Activated CD8-positive, alpha-beta T cell treated with anti-CD3 and anti-CD28 coated beads for 36 hours (primary cell): ENCODE results near the gene AJUBA. TPM values are rescaled to one million over a fixed set of nuclear protein-coding genes. Genes with fewer than 3 reads are reported as not detected.

Experiments
- ATAC-seq: fragments of 200-7000 bp; cut with Tn5 transposase; one replicate; pipeline ENCODE4 v1.10.0; 2021; ENCODE audit warnings: mild to moderate bottlenecking, moderate library complexity
- CTCF ChIA-PET: fragments of 350-600 bp; sonication (Branson Sonifier 250); formaldehyde crosslinking; loops from one replicate; lab custom pipeline; 2021; ENCODE audit warnings: antibody characterized with exemption; lab: Charles Lee
- POLR2A ChIA-PET: fragments of 350-600 bp; sonication (Branson Sonifier 250); formaldehyde crosslinking; loops from one replicate; lab custom pipeline; 2021; ENCODE audit warnings: antibody characterized with exemption; lab: Charles Lee
- DNase-seq: peaks from one replicate; pipeline ENCODE4 v3.0.0-alpha.2; 2020
- H3K27ac Mint-ChIP-seq: one replicate; pipeline ENCODE4 v1.8.0; 2021; ENCODE audit warnings: mild to moderate bottlenecking, mixed read lengths
- H3K27me3 Mint-ChIP-seq: one replicate; pipeline ENCODE4 v1.8.0; 2021; ENCODE audit warnings: mixed read lengths
- H3K36me3 Mint-ChIP-seq: one replicate; pipeline ENCODE4 v1.8.0; 2021; ENCODE audit warnings: low read depth, mixed read lengths
- H3K4me1 Mint-ChIP-seq: one replicate; pipeline ENCODE4 v1.8.0; 2021; ENCODE audit warnings: low read depth, mixed read lengths
- H3K4me3 Mint-ChIP-seq: one replicate; pipeline ENCODE4 v1.8.0; 2021; ENCODE audit warnings: mild to moderate bottlenecking, moderate library complexity, mixed read lengths
- H3K9me3 Mint-ChIP-seq: one replicate; pipeline ENCODE4 v1.8.0; 2021; ENCODE audit warnings: mixed read lengths
- intact Hi-C: fragments of 100-400 bp; cut with micrococcal nuclease; formaldehyde crosslinking; loops from one replicate; pipeline ENCODE4 v1.10.0; 2022
- total RNA-seq, 2 experiments: library from RNA; stranded (reverse); gene quantifications; one replicate each; pipeline ENCODE4 v1.2.3, GENCODE V29; 2021
- TF ChIP-seq, protein P1 (sequence below): fragments of 200-600 bp; IDR thresholded peaks from one replicate; pipeline ENCODE4 v1.8.0; 2022; ENCODE audit warnings: antibody characterized with exemption, mild to moderate bottlenecking

Gene AJUBA
- total RNA-seq, 2 experiments from 2014 or later: 2.3 to 2.6 TPM

DNA sequence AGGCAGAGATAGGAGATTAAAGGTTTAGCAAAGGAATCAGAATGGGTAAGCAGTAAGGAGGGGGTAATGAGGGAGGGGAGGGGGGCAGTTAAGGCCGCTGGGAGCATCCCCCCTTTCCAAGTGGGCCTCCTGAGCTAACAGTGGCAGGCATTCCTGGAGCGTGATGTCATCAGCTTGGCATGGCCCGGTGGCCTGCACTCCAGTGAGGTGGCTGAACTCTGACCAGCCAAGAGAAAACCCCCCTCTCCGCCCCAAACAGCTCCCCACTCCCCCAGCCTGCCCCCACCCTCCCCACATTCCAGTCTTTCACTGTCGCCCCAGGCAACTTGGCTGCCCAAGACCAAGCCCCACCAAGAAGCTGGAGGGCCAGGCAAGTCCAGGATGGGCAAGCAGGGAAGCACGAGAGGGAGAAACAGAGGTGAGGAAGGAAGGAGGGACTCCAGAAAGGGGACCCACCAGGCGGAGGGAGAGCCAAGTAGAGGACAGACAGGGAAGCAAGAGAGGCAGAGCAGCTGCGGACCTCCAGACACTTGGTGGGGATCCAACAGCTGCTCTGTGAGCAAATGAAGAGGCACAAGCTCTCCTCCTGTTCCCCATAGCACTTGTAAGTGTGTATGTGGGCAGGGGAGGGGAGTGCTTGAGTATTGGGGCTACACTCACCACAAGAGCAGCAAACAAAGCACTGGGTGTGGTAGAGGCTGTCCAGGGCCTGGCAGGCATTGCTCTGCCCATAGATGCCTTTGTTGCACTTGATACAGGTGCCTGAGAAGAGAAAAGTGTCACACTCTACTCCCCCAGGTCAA, 4.5 kb downstream of the AJUBA start:
- ChIA-PET POLR2A (interaction anchor here (1.0 to 1.6 kb wide), 3 partner anchors 10 to 80 kb away, joined by 3 to 4 read pairs (median 3); no protein-coding TSS in a partner anchor), CTCF (interaction anchor here (0.5 to 12.5 kb wide), 10 partner anchors 9 to 99 kb away, joined by 3 to 201 read pairs (median 4); partner anchors contain the start of genes CDH24 and HAUS4)
- Mint-ChIP-seq H3K4me3 (no peak overlapping the region), H3K27ac (no peak overlapping the region), H3K9me3 (no peaks in the 10 kb centered on the region), H3K36me3 (no peaks in the 10 kb centered on the region), H3K27me3 (no peaks in the 10 kb centered on the region), H3K4me1 (peaks cover 10% of the 10 kb centered on the region)
- intact Hi-C loops: no loop called here
- DNase-seq (no peak), ATAC-seq (no peak)
- TF ChIP-seq, protein P1, sequence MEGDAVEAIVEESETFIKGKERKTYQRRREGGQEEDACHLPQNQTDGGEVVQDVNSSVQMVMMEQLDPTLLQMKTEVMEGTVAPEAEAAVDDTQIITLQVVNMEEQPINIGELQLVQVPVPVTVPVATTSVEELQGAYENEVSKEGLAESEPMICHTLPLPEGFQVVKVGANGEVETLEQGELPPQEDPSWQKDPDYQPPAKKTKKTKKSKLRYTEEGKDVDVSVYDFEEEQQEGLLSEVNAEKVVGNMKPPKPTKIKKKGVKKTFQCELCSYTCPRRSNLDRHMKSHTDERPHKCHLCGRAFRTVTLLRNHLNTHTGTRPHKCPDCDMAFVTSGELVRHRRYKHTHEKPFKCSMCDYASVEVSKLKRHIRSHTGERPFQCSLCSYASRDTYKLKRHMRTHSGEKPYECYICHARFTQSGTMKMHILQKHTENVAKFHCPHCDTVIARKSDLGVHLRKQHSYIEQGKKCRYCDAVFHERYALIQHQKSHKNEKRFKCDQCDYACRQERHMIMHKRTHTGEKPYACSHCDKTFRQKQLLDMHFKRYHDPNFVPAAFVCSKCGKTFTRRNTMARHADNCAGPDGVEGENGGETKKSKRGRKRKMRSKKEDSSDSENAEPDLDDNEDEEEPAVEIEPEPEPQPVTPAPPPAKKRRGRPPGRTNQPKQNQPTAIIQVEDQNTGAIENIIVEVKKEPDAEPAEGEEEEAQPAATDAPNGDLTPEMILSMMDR: no peak

DNA sequence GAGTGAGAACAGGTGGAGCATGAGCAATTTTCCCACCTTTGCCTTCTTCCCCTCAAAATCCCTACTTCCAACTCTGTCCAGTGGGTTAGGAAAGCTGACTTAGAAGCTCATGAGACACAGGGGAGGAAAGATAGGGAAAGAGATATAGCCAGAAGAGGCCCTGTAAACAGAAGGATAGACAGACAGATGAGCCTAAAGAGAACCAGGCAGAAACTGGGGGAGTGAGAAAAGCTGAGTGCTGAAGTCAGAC, 5.0 kb downstream of the AJUBA start:
- no peaks in the 10 kb centered on the region for H3K36me3 Mint-ChIP-seq
- POLR2A ChIA-PET: interaction anchor here (1.6 kb wide), 1 partner anchor 30 kb away, joined by 4 read pairs; no protein-coding TSS in a partner anchor
- H3K4me3 Mint-ChIP-seq: no peak overlapping the region
- no peaks in the 10 kb centered on the region for H3K9me3 Mint-ChIP-seq
- no peaks in the 10 kb centered on the region for H3K27me3 Mint-ChIP-seq
- H3K4me1 Mint-ChIP-seq: peaks cover 10% of the 10 kb centered on the region
- DNase-seq (no peak), ATAC-seq (no peak)
- TF ChIP-seq, protein P1: no peak
- intact Hi-C loops: no loop called here
- CTCF ChIA-PET: interaction anchor here (0.5 to 12.5 kb wide), 10 partner anchors 9 to 99 kb away, joined by 3 to 201 read pairs (median 4); partner anchors contain the start of genes CDH24 and HAUS4
- H3K27ac Mint-ChIP-seq: no peak overlapping the region

DNA sequence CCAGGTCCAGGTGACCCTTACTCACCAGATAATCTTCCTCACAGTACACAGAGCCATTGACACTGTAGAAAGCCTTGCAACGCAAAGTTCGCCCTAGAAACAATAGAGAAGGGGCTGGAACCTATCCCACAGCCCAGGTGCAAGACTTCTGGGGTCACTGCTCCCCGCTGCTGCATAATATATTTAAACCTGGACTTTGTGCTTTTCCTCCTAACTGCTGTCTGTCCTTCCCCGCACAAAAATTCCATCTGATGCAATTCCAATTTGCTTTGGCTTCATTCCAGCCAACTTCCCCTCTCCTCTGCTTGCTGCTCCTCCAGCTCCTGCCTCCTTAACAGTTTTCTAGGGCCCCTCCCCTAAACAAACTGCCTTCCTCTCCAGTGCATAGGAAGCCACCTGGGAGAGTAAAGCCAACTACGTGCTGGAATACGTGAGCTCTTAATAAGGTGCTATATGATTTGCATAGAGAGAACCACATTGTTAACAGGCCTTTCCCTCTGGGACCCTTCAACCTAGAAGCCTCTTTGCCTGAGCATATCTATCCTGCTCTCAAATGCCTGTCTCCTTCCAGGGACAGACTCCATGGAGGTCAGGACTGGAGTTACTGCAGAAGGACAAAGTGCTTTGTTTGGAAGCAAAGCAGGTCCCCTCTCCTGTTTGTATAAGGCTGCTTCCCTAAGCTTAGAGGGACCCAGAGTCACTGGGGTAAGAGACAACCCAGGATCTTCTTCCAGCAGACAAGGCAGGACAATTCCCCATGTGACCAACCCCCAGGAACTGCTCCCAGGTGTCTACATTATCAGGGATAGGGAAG, 5.5 kb downstream of the AJUBA start:
- Mint-ChIP-seq H3K27me3 (no peaks in the 10 kb centered on the region), H3K36me3 (no peaks in the 10 kb centered on the region), H3K27ac (no peak overlapping the region), H3K4me3 (no peak overlapping the region), H3K4me1 (peaks cover 10% of the 10 kb centered on the region), H3K9me3 (no peaks in the 10 kb centered on the region)
- DNase-seq: no peak
- ChIA-PET POLR2A (interaction anchor here (1.6 kb wide), 1 partner anchor 30 kb away, joined by 4 read pairs; no protein-coding TSS in a partner anchor), CTCF (interaction anchor here (0.5 to 12.5 kb wide), 9 partner anchors 10 to 100 kb away, joined by 3 to 201 read pairs (median 4); partner anchors contain the start of genes CDH24 and HAUS4)
- intact Hi-C loops: no loop called here
- ATAC-seq: no peak
- TF ChIP-seq, protein P1: no peak

DNA sequence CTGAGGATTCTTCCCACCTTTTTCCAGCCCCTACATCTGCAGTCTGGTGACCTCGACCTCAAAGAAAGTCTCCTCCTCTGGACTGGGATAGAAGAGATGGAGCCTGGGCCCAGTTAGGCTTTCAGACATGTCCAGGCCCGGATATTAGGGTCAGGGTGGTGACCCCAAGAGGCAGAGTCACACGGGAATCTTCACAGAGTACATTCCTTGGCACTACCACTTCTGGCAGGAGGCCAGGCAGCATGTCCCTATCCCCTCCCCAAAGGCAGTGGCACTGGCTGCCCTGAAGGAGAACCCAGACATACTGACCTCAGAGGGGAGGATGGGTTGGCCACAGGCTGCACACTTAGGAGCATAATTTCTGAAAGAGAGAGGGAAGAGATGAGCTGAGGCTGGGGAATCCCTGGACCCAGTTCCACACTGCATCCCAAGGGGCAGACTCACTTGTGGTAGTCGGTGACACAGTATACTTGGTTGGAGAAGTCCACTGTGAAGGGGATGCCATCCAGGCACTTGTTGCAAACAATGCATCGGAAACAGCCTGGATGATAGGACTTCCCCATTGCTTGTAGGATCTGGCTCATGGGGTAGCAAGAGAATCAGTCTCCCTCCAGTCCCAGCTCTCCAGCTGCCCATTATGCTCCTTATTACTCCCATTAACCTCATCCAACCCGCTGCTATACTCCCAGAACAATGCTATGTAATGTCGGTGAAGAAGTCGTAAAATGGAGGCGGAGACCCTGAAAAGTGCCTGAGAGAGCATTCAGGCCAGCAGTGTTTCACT, 7.6 kb downstream of the AJUBA start:
- ChIA-PET CTCF (interaction anchor here (0.7 to 12.5 kb wide), 7 partner anchors 9 to 120 kb away, joined by 3 to 209 read pairs (median 29); partner anchors contain the start of genes ACIN1, AJUBA, C14orf119 and CDH24), POLR2A (interaction anchor here (1.0 kb wide), 1 partner anchor 77 kb away, joined by 3 read pairs; no protein-coding TSS in a partner anchor)
- Mint-ChIP-seq H3K27ac (no peak overlapping the region), H3K9me3 (no peaks in the 10 kb centered on the region), H3K4me3 (no peak overlapping the region), H3K36me3 (no peaks in the 10 kb centered on the region), H3K27me3 (no peaks in the 10 kb centered on the region), H3K4me1 (peaks cover 3% of the 10 kb centered on the region)
- no peak for DNase-seq
- TF ChIP-seq, protein P1: no peak
- ATAC-seq: no peak
- intact Hi-C loops: no loop called here
